ENCODE results near the gene LGI4.

LGI4 gene

GRCh38 chr19:35120898-35121297 lies 14.0 kb downstream of the LGI4 start:
- no peak for TF ChIP-seq CTCF (IDR thresholded peaks at IDR 0.05)

- no peak for TF ChIP-seq CTCF (IDR thresholded peaks at IDR 0.05)
Measured at GRCh38 chr19:35120492-35120891, 14.4 kb downstream of the LGI4 start.

GRCh38 chr19:35119578-35120155 lies 15.2 kb downstream of the LGI4 start:
- TF ChIP-seq CTCF (IDR thresholded peaks at IDR 0.05) = no peak

- TF ChIP-seq CTCF (IDR thresholded peaks at IDR 0.05) = no peak
Measured at GRCh38 chr19:35119091-35119490, 15.8 kb downstream of the LGI4 start.

- no peak for TF ChIP-seq CTCF (IDR thresholded peaks at IDR 0.05)
Measured at GRCh38 chr19:35118268-35119020, 16.4 kb downstream of the LGI4 start.

- TF ChIP-seq CTCF (IDR thresholded peaks at IDR 0.05) = no peak
Measured at GRCh38 chr19:35117799-35118198, 17.1 kb downstream of the LGI4 start.

GRCh38 chr19:35117116-35117515 lies 17.7 kb downstream of the LGI4 start:
- TF ChIP-seq CTCF (IDR thresholded peaks at IDR 0.05) = no peak
